ENCODE results near the gene EML3. TPM values are rescaled to one million over a fixed set of nuclear protein-coding genes. Genes with fewer than 3 reads are reported as not detected.
"Not testable (repeated sequence)": the region's sequence is repeated elsewhere in the genome, so short reads cannot be mapped to it uniquely, and the experiment has no call there.

EML3 gene
- total RNA-seq, 1 donor from 2014 or later = 80.9 TPM

GRCh38 chr11:62560566-62561103 is 51.9 kb downstream of the EML3 start:
- Mint-ChIP-seq H3K4me3 (ENCODE audit: unreplicated experiment) (no peak overlapping the region), H3K4me1 (ENCODE audit: unreplicated experiment) (peaks cover 47% of the 10 kb centered on the region), H3K27ac (ENCODE audit: unreplicated experiment) (peak overlapping the region; percentile 73), H3K36me3 (ENCODE audit: unreplicated experiment) (peaks cover 26% of the 10 kb centered on the region), H3K27me3 (ENCODE audit: unreplicated experiment) (no peaks in the 10 kb centered on the region), H3K9me3 (ENCODE audit: unreplicated experiment) (no peaks in the 10 kb centered on the region)
- TF ChIP-seq CTCF (IDR thresholded peaks at IDR 0.05) = peak; percentile 88
- DNase-seq (ENCODE audit: extremely low spot score, unreplicated experiment) = peak; percentile 95

- not testable (repeated sequence) for H3K27me3 Mint-ChIP-seq (ENCODE audit: unreplicated experiment); H3K4me3 Mint-ChIP-seq (ENCODE audit: unreplicated experiment); H3K9me3 Mint-ChIP-seq (ENCODE audit: unreplicated experiment); DNase-seq (ENCODE audit: extremely low spot score, unreplicated experiment)
- Mint-ChIP-seq H3K27ac (ENCODE audit: unreplicated experiment) (peak overlapping the region; percentile 73), H3K36me3 (ENCODE audit: unreplicated experiment) (peaks cover 19% of the 10 kb centered on the region), H3K4me1 (ENCODE audit: unreplicated experiment) (peaks cover 56% of the 10 kb centered on the region)
Observed at GRCh38 chr11:62559626-62560025, 52.9 kb downstream of the EML3 start.

GRCh38 chr11:62559204-62559603 is 53.4 kb downstream of the EML3 start:
- Mint-ChIP-seq H3K4me1 (ENCODE audit: unreplicated experiment) (peaks cover 61% of the 10 kb centered on the region), H3K4me3 (ENCODE audit: unreplicated experiment) (no peak overlapping the region), H3K27me3 (ENCODE audit: unreplicated experiment) (no peaks in the 10 kb centered on the region), H3K9me3 (ENCODE audit: unreplicated experiment) (no peaks in the 10 kb centered on the region), H3K36me3 (ENCODE audit: unreplicated experiment) (peaks cover 19% of the 10 kb centered on the region), H3K27ac (ENCODE audit: unreplicated experiment) (peak overlapping the region; percentile 31)
- no peak for DNase-seq (ENCODE audit: extremely low spot score, unreplicated experiment)
- no peak for TF ChIP-seq CTCF (IDR thresholded peaks at IDR 0.05)

GRCh38 chr11:62558669-62559068 is 53.9 kb downstream of the EML3 start:
- peaks cover 17% of the 10 kb centered on the region for H3K36me3 Mint-ChIP-seq (ENCODE audit: unreplicated experiment)
- H3K9me3 Mint-ChIP-seq (ENCODE audit: unreplicated experiment) = no peaks in the 10 kb centered on the region
- no peak overlapping the region for H3K4me3 Mint-ChIP-seq (ENCODE audit: unreplicated experiment)
- no peaks in the 10 kb centered on the region for H3K27me3 Mint-ChIP-seq (ENCODE audit: unreplicated experiment)
- no peak for TF ChIP-seq CTCF (IDR thresholded peaks at IDR 0.05)
- H3K27ac Mint-ChIP-seq (ENCODE audit: unreplicated experiment) = no peak overlapping the region
- DNase-seq (ENCODE audit: extremely low spot score, unreplicated experiment) = no peak
- peaks cover 66% of the 10 kb centered on the region for H3K4me1 Mint-ChIP-seq (ENCODE audit: unreplicated experiment)

GRCh38 chr11:62556875-62557631 is 55.5 kb downstream of the EML3 start:
- Mint-ChIP-seq H3K36me3 (ENCODE audit: unreplicated experiment) (peaks cover 17% of the 10 kb centered on the region), H3K9me3 (ENCODE audit: unreplicated experiment) (no peaks in the 10 kb centered on the region), H3K27ac (ENCODE audit: unreplicated experiment) (peak overlapping the region; percentile 98), H3K4me3 (ENCODE audit: unreplicated experiment) (peak overlapping the region; percentile 14), H3K27me3 (ENCODE audit: unreplicated experiment) (no peaks in the 10 kb centered on the region), H3K4me1 (ENCODE audit: unreplicated experiment) (peaks cover 79% of the 10 kb centered on the region)
- no peak for TF ChIP-seq CTCF (IDR thresholded peaks at IDR 0.05)
- DNase-seq (ENCODE audit: extremely low spot score, unreplicated experiment) = no peak
